A204.1 (cell line): ENCODE data around the gene ASTN2.

ENCODE experiments used
- FAIRE-seq: peaks from 2 replicates; lab custom pipeline; 2012; peaks lifted over from hg19 to GRCh38; lab: Jason Lieb, UNC

The ASTN2 gene

DNA sequence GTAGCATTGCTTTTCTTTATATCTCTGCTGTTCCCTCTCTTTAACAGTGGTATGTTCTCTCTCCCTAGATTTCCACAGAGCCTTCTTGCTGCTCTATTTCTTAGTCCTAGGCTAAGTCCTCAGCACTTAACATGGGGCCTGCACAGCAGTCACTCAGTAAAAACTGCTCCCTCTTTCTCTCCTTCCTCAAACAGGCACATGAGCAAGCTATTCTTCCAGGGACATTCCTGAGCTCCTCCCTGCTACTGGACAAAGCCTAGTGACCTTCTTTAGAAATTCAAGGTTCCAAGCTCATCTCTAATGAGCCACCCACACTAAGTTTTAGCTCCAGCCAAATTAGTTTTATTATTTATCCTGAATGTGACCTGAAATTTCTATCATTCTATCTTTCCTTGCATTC, 688.3 kb downstream of the ASTN2 start:
- no peak for FAIRE-seq

DNA sequence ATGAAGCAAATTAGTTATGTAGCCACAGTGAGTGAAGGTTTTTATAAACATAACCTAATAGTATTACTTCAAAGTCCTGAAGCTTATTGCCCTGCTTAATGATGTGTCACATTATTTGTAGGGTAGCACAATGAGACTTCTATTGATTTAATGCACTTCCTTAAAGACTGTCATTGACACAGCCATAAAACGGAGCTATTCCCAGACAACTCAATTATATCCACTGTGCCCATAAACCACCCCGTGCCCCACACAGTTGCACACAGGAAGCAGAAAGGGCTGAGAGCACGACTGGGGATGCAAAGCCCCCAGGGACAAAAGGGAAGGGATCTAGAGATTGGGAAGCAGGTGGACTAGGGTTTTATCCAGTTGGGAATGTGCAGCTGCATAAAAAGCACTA, 690.7 kb downstream of the ASTN2 start:
- no peak for FAIRE-seq

DNA sequence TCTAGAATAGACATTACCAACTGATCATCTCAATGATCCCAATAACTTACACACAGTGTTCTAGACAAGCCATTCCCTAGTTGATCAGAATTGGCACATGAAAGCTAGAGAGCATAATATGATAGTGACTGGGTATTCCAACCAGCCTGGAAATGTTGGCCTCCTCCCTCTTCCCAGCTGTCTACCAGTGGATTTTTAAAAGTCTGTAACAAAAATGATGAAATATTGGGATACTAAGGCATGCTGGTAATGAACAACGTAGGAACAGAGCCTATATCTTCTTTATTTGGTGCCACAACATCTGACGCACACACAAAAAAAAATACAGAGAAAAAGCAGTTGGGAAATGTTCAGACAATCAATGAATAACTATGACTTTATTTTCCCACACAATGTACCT, 692.9 kb downstream of the ASTN2 start:
- no peak for FAIRE-seq

DNA sequence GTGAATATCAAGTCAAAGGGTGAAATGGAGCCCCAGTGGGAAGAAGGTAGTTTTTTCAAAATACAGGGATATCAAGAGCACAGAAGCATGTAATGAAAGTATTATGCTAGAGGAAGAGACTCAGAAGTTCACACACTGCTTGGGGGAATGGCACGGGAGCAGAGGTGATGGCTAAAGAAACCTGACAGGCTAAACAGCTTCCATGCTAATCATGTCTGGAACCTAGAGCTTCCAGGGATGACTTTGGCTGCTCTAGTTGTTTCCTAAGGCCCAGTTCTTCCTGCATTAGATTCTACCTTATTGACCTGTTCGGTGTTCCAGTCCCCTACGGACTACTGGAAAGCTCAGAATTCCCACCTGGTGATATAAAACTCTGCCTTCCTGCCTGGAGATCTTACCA, 693.4 kb downstream of the ASTN2 start:
- no peak for FAIRE-seq

DNA sequence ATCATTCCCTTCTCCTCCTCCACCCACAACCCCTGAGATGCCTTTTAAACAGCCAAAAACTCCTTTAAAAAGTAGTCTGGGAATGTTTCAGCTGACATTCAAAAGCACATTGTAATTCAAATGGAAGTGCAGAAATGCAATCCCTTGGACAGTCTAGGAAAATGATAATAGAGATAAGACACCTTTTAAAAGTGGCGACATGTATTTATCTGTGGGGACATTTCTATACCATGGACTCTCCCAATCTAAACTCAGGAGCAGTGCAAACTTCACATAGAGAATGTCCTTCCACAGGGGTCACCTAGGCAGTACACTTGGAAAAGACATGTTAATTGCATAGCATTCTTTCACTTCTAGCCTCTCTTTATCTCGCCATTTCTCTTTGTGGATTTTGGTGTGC, 694.7 kb downstream of the ASTN2 start:
- no peak for FAIRE-seq

DNA sequence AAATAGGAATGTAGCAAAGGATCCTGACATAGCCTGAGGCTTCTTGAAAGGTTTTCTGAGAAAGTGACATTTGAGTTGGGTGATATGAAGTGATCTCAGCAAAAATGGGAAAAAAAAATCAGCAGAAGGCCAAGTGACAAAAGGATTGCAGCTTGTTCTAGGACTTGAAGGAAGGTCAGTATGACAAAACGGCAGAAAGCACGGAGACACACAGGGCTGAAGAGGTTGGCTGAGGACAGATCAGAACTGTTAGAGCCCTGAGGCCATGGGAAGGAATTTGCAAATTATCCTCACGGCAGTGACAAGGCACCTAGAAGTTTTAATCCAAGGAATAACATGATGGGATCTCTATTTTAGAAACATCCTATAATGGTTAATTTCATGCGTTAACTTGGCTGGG, 696.7 kb downstream of the ASTN2 start:
- no peak for FAIRE-seq

DNA sequence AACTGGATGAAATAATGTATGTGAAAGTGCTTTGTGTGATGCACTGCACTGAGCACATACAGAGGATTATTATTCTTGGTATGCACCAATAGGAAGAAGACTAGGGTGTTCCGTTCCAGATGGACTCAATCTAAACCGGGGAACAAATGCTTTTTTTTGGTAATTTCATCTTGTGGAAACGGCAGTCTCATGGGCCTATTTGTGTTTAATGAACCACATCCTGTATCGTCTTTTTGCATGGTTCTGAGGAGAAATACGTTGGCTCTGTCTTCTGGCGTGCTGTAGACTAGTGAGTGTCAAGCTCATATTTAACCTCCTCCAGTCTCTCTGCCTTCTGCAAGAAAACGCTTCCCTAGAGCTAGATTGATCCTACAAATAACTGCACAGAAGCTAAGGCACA, 697.7 kb downstream of the ASTN2 start:
- no peak for FAIRE-seq

DNA sequence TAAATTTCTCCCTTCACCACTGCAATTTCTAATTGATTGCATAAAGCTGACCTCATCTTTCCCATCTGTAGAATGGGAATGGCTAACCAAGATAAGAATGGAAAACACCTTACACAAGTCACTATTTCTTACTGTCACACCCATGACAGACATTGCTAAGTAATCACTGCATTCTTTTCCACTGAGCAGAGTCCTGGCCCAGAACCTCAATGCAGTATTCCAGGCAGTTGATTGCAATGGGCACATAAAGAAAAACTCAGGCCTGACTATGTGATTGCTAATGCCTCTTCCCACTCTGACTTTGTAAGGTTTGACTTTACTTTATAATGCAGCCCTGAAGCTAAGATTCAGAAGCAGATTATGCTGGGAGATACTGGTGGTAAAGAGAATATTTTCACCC, 698.4 kb downstream of the ASTN2 start:
- no peak for FAIRE-seq

DNA sequence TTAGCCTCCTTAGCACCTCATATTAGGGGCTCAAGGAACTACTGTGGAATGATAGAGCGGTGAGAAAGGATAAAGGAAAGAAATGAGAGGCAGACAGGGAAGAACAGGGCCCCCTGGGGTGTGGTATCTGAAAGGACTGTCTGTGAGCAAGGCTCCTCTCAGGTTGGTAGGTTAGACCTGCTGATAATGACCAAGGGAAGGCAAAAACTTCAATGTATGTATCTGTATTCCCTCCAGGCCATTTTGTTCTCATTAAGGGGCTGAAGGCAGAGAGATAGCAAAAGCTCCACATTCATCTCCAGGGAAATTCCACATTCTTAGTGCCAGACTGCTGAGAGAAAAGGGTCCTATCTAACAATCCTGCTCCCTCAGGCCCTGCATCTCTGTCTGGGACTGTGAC, 699.1 kb downstream of the ASTN2 start:
- FAIRE-seq = no peak

DNA sequence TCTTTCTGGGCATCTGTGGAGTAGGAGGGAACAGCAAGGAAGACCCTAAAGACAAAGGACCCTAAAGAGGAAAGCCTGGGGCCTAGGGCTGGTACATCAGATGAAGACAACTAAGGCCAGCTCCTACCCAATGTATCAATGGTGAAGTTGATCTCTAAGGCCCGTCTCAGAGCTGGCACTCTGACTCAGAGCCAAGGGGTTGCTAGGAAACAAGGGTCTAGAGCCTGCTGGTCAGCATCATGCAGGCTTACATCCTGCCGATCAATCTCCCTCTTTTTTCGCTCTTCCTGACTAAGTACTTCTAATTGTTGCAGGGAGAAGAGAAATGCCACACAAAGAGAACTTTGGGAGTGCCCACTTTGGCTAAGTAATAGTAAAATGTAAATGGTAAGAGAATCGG, 701.6 kb downstream of the ASTN2 start:
- no peak for FAIRE-seq

DNA sequence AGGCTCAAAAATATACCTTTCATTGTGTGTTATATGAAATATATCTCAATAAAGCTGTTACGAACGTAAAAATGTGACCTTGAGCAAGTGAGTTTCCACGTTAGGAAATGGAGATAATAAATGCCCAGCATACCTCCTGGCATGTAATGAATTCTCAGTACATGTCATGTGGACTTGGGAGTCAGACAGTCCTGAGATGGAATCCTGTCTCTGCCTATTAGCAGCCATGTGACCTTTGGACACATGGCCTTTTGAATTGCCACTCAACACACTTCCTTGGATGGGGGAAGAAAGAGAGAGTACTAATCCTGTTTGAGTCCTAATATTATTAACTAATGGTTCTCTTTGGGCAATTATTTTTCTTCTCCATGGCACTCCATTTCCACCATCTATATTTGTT, 702.1 kb downstream of the ASTN2 start:
- no peak for FAIRE-seq

DNA sequence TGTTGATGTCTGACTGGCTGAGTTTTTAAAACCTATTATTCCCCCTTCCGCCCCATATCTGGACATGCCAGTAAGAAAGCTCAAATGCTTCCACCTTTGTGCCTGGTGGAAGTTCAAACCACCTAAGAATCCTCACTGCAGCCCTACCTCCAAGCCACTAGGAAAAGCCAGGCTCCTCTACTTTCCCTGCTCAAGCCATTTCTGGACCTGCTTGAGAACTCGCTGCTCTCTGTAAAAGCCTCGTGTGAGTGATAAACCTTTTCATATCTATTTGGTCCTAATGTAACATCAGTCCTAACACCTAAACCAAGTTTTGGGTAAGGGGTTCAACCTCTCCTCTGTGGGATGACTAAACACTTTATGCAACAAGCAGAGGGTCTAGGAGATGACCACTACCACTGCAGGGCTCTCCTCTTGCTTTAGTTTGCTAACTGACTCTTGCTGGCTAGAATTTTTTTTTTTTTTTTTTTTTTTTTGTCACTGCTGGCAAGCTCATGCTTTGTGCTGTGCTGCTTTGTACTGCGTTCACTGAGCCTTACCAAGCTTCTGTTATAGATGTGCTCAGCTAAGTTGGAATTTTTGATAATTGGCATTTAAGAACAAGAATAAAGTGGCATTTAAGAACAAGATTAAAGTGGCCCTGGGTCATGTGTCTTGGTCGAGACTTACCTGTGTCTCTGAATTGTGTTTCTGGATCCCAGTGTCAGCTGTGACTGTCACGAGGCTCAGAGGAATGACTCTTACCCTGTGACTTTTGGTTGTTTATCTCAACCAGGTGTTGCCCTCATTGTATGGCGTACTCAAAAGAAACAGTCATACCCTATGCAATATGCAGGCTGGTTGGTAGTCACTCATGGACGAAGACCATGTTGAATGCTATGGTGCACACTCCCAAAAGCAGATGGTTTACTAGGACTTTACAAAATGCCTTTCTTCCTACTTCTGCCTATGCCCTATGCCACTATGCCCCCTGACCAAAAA, 708.3 kb downstream of the ASTN2 start:
- no peak for FAIRE-seq

DNA sequence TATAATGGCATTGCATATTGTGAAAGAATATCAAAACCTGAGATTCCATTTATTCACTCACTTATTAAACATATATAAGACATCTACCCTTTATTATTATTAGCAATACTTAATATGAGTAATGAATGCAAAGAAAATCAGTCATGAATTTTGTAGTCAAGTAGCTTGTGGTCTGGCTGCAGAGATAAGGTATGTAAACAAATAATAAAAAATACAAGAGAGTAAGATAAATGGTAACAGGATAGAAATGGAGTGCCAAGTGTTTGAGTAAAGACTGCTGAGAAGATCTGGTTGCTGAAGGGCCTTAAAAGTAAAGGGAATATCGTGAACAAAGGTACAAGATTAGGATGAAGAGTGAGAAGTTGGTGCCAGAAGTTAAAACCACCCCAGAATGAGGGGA, 709.3 kb downstream of the ASTN2 start:
- no peak for FAIRE-seq

DNA sequence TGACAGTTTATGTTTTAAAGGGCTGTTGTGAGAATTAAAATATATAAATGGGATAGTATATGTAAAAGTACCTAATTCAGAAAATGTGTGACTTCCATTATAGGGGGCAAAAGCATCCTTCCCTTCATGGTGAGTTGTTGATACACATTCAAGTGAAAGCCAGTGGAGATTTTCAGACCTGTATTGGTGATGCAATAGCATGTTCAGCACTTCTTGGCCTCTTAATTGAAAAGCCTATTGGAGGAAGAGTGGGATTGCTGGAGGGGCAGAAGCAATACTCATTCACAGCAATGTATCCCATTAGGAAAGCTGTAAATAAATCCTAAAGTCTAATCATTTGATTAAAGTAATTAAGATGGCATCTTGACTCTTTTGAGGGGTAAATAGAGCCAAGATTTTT, 710.4 kb downstream of the ASTN2 start:
- no peak for FAIRE-seq

DNA sequence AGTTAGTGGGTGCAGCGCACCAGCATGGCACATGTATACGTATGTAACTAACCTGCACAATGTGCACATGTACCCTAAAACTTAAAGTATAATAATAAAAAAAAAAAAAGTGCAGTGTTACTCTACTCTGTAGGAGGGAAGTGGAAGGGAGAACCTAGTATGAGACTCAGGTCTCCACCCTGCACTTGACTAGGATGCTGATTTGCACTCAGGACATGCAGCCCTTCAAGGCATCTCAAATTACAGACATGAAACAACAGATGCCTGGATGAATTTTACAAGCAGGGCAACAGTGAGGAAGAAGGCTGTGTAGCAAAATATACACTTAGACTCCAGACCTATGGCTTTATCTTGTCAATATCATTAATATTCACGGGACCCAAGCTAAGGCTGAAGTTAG, 711.2 kb downstream of the ASTN2 start:
- FAIRE-seq = no peak

DNA sequence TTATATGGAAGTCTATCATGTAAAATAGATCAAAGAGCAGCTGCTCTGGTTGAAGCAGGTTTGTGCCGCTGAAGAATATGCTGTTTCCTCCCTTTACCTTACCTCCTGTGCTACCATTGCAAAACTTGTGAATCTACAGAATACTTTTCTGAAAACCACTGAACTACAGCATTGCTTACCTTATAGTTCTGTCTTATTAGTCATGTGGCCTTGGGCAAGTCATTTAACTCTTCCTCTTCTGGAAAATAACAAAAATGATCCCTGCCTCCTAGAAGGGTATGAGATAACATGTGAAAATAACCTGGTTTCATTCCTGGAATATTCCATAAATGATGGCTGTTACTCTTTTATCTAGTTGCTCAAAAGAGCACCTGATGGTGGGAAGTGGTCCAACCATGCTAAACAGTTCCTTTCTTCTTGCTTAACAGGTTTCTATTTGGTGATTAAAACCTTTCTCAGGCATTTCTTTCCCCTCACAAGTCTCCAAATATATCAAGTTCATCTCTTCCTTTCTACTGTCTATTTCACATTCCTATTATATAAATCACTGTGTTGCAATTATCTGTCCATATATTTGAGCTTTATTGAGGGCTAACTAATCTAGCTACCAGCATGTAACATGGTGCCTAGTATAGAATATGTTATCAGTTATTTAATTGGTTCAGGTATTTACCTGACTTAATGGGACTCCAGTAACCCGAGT, 712.8 kb downstream of the ASTN2 start:
- no peak for FAIRE-seq

DNA sequence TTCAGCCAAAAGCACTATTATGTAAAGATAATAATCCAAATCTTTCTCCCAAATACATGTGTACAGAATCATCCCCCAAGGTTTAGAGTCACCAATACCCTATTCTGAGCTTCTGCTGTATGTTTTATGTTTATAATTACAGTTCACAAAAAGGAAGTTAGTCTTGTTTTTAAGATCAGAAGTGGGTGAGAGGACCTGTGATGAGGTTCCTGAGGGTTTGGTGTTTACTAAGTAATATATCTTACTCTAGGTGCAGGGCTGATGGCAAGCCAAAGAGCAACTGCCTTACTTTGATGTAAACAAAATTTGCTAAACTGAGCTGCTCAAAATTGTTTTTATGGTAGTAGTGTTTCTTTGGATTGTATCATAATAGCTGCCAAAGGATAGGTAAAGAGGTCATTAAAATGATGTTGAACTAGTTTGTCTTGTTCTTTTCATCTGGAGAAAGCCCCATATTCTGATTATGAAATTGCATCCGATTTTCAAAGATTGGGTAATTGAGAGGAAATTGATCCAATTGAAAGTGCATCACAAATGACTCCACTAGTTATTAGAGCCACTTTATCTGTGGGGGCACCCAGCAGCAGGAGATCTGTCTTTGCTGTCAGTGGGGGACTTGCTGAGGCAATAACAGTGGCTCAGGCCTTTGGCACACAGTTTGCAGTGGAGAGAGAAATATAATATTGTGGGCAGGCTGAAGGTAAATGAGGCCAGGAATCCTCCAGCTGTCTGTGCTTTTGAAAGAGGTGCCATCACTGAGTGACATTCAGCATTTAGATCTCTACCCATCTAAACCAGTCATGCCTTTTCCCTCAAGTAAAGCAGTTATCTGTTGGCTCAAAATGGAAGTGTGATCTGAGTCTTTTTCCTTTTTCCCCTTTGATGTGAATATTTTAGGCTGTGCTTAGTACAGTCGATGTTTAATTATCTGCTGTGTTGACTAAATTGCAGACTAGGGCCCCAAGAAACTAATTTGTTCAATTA, 713.7 kb downstream of the ASTN2 start:
- FAIRE-seq = no peak

DNA sequence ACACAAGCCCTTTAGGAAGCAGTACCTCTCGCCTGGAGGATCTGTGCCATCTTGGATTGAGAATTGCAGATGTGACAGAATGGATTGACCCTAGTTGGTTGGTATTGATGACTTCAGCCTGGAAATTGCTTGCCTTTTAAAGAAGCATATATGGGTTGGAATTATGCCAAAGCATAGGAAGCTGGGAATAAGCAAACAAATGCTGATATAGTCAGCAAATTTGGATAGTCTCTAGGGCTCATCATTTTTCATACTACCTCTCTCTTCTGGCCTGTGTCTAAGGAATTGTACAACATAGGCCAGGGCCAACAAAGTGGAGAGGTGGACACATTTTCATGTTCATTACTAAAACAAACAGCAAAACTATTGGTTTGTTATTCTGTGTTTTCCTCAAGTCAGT, 714.6 kb downstream of the ASTN2 start:
- no peak for FAIRE-seq

DNA sequence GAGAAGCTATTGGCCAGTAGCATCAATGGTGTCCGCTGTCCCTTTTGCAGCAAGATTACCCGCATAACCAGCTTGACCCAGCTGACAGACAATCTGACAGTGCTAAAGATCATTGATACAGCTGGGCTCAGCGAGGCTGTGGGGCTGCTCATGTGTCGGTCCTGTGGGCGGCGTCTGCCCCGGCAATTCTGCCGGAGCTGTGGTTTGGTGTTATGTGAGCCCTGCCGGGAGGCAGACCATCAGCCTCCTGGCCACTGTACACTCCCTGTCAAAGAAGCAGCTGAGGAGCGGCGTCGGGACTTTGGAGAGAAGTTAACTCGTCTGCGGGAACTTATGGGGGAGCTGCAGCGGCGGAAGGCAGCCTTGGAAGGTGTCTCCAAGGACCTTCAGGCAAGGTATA, 717.0 kb downstream of the ASTN2 start:
- no peak for FAIRE-seq

DNA sequence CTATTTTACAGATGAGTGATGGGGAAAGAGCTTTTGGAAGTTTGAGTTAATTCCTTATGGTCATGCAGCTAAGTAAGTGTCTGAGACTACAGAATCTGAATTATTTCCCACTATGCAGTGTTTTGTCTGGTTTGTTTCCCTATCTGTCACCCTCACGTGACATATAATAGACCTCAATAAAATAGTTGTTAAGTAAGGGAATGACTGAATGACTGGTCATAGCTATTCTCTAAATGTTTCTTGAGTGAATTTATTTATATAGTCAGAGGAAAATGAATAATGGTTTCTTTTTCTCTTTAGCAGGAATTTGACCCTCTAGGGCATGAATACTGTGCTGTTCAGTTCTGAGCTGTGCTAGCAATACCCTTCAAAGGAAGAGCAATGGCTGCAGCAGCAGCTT, 717.5 kb downstream of the ASTN2 start:
- FAIRE-seq = no peak

DNA sequence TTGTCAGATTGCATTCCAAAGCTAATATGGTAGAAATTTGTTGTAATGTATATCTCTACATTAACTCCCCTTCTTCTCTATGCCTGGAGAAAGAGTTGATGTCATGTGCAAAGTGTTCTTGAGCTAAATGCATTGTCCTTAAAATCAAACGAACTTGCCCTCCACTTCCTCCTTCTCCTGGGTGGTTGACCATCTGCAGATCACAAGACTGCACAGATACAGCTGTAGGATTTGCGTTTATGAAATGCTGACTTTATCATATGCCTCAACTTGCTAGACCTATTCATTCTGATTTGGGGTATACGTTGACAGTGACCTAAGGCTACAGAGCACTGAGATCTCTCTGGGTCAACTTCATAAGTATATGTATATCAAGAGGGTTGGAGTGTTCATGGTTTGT, 719.4 kb downstream of the ASTN2 start:
- no peak for FAIRE-seq

DNA sequence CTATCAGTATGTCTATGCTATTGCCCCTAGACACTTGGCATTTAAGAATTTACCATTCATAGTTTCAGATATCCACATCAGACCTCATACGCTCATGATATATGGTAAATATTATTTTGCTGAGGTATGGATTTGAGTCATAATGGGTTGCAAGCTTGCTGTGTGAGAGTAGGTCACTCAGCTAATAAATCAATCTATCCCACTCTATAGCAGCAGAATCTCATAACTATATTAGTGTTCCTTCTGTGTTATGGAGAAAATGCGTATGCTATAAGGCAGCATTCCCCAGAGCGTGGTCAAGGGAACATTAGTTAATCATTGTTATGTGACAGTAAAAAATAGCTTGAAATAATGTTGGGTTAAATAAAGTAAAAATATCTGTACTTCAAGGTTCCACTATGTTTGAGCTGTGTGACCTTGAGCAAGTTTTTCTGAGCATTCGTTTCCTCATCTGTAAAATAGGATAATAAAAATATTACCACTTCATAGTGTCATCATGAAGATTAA, 720.0 kb downstream of the ASTN2 start:
- FAIRE-seq = no peak
